HG02938 (cell line): Measurements from ENCODE around the gene TOP2A.

Experiments
- ATAC-seq: cut with Tn5 transposase; IDR thresholded peaks from one replicate; pipeline ENCODE4 v1.9.1; 2021; ENCODE audit warnings: mild to moderate bottlenecking, moderate library complexity; ENCODE audit not compliant: unreplicated experiment

TOP2A gene, protein sequence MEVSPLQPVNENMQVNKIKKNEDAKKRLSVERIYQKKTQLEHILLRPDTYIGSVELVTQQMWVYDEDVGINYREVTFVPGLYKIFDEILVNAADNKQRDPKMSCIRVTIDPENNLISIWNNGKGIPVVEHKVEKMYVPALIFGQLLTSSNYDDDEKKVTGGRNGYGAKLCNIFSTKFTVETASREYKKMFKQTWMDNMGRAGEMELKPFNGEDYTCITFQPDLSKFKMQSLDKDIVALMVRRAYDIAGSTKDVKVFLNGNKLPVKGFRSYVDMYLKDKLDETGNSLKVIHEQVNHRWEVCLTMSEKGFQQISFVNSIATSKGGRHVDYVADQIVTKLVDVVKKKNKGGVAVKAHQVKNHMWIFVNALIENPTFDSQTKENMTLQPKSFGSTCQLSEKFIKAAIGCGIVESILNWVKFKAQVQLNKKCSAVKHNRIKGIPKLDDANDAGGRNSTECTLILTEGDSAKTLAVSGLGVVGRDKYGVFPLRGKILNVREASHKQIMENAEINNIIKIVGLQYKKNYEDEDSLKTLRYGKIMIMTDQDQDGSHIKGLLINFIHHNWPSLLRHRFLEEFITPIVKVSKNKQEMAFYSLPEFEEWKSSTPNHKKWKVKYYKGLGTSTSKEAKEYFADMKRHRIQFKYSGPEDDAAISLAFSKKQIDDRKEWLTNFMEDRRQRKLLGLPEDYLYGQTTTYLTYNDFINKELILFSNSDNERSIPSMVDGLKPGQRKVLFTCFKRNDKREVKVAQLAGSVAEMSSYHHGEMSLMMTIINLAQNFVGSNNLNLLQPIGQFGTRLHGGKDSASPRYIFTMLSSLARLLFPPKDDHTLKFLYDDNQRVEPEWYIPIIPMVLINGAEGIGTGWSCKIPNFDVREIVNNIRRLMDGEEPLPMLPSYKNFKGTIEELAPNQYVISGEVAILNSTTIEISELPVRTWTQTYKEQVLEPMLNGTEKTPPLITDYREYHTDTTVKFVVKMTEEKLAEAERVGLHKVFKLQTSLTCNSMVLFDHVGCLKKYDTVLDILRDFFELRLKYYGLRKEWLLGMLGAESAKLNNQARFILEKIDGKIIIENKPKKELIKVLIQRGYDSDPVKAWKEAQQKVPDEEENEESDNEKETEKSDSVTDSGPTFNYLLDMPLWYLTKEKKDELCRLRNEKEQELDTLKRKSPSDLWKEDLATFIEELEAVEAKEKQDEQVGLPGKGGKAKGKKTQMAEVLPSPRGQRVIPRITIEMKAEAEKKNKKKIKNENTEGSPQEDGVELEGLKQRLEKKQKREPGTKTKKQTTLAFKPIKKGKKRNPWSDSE (N-terminal part only)

DNA sequence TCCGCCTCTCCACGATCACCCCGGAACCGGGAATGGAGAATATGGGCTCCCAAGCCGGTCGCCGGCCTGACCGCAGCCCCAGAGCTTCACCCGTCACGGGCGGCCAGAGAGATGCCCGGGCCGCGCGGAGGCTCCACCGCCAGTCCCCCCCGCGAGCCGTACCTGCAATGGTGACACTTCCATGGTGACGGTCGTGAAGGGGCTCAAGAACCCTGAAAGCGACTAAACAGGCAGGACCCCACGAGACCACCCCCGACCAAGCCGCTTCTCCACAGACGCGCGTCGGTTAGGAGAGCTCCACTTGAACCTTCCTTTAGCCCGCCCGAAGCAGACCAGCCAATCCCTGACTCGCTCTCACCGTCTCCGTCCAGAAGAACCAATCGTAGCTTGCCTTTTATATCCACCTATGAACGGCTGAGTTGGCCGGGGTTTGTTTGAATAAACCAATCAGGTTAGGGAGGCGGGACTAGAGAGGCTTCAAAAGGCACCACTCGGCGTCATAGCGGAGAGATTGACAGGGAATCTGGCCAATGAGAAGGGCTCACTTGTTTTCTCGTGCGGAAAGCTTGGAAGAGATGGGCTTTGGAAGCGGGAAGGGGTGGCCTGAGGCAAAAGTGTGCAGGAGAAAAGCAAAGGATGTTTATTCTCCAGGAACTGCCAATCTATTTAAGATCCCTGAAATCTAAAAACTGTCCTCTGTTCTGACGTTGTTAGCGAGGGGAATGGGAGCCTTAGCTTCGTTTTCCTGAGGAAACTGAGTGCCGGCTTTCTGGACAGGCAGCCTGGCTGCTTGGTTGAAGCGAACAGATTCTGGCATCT, at the start of gene TOP2A:
Gene TOP2A, minus strand, starts transcription at position 288 of the 819 bp plus-strand sequence. Its CDS starts 105 bp downstream, at position 183.
- ATAC-seq, result peak; percentile 98

DNA sequence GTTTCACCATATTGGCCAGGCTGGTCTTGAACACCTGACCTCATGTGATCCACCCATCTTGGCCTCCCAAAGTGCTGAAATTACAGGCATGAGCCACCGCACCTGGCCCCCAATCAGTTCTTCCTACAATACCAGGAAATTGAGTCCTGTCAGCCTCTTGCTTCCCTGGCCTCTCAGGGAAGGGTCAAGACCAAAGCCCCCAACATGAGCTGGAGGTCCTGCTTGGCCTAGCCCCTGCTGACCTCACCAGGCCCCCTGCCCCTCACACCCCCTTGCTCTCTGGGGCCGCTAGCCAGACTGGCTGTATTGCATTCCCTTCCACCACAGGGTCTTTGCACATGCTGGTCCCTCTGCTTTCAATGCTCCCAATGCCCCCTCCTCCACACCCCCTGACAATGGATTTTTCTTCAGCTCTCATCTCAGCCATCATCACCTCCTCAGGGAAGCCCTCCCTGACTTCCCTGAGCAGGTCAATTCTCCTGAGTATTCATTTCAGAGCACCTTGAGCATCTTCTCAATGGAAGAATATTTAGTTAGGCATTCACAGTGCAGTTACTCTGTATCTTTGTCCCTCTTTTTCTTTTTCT, 49.7 kb upstream of the TOP2A start:
- no peak for ATAC-seq

DNA sequence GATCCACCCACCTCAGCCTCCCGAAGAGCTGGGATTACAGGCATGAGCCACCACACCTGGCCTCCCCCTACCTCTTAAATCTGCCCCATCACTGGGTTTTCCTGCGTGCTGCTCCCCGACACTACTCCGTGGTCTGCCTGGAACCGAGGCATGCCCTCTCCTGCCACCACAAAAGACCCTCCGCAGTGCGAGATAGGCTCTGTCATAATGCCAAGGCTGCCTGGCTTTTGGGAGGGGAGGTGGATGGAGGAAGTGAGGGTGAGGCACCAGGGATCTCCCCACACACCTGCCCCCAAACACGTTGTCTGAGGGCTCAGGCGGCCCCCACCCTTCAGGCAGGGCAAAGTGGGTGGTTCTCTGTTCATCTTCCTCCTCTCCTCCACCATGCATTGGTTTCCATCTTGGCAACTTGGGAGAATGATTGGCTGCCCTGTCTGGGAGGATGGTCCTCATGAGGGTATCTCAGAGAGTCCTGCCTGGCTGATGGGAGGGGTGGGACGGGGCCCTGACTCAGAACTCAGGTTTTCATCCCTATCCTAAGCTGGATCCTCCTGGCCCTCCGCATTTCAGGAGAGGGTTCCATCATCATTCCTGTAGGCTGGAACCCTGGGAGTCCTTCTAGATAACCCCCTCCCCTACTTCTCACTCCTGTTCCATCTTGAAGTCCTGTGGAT, 48.7 kb upstream of the TOP2A start:
- ATAC-seq, result no peak

DNA sequence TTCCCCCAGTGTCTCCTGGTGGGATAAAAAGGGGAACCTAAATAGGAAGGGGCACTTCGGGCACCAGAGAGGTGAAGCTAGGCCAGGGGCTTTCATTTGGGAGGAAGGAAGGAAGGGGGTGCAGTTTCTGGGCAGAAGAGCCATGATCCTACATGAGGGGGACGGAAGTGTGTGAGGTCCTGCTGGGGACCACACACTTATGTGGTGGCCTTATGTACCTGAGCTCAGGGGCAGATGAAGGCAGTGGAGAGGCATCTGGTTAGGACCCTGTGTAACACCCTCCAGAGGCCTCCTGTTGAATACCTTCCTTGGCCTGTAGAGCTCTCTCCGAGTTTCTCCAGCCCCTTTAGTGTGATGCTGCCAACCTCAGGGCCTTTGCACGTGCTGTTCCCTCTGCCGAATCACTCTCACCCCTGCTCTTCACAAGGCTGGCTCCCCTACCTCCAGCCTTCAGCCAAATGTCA, 46.7 kb upstream of the TOP2A start:
- ATAC-seq, result no peak

DNA sequence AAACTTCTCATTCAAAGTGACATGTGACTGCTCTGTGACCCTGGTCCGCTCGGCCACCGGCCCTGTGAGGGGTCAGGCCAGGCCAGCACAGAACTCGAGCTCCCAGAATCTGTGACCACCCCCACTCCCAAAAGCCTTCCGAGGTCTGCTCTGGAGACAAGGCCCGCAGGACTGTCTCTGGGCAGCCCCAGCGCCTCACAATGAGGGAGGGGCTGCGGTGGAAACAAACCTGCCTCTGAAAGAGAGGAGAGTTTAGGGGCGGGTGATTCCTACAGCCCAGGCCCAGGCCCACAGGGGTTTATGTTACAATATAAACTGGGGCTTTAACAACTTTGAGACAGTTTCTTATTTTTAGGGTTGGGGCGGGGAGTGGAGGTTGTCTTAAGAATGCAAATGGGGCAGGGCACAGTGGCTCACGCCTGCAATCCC, 45.4 kb upstream of the TOP2A start:
- no peak for ATAC-seq

DNA sequence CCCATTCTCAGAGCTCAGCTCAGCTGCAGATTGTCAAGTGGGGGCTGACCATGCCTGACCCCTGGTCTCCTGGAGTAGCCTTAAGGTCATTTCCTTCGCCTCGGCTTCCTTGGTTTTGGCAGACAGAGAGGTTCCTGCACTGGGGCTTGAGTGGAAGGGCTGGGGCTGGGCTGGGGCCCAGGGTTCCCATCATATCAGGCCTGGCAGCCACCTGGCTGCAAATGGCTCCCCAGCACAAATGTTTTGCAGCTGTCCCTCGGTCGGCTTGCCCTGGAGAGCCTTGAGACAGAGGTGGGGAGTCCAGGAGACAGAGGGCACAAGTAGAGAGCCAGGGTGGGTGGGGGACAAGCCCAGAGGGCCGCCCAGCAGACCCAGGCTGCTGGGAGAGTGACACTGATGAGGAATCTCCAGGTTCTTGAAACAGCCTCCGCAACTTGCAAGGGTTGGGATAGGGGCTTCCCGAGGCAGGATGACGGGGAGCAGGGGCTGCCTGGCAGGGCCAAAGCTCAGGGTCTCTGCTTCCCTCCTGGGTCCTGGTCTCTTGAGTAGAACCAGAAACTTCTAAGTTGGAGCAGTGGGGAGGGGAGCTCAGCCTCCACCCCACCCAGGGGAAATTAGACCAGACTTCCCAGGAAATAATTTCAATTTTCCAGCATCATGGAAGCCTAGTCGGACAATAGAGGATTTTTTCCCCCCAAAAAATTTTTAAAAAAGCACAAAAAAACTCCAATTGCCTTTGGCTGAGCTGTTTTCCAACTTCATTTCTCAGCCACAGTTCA, 44.8 kb upstream of the TOP2A start:
- ATAC-seq, result no peak

DNA sequence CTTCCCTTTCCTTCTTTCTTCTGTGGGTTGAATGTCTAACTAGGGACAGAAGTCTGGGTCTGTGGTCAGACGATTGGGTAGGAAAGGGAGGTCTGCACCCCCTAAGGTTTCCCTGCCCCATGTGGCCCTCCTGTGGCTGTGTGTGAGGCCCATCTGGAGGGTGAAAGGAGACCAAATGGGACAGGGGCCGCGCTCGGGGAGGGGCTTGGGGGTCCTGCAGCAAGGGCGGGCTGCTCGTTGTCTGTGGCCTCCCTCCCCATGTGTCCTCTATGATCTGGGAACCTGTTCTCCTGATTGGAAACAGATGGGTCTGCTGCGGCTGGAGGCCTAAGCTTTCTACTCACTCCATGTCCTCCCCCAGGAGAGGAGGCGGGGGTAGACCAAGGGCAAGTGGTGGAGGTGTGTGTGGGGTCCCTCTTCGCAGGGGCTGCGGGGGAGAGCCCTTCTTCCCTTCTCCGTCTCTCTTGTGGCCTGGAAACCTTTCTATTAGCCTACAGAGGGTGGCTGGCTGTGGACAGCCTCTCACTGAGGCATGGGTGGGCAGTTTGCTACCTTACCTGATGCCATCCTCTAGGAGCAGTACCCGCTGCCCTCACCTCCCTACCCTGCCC, 44.1 kb upstream of the TOP2A start:
- no peak for ATAC-seq

DNA sequence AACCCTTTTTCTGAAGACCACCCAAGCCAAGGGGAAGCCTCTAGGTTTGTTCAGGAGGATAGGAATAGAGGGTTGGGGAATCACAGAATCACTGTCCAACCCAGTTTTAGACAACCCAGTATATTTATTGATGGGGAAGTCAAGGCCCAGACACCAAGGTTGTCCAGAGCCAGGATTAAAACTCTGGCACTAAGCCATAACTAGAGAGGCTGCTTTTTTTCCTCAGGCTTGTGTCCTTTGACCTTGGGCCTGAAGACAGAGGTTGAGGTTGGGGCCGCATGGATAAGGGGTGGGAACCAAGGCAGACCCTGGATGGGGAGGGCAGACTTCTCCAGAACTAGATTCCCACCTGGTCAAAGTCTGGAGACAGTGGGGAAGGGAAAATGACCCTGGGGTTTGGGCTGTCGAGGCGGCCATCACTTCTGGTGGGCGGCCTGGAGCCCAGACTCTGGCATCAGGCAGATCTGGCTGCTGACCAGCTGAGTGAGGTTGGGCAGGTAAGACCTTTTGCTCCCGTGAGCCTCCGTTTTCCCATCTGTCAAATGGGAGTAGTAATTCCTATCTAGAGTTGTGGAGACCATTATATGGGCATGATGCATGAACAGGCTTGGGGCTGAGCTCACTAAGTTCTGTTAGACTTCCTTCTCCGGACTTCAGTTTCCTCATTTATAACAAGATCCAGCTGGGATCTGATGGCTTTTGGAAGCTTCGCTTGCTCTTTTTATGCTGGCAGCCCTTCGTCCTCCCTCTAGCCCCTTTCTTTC, 43.5 kb upstream of the TOP2A start:
- ATAC-seq, result no peak

DNA sequence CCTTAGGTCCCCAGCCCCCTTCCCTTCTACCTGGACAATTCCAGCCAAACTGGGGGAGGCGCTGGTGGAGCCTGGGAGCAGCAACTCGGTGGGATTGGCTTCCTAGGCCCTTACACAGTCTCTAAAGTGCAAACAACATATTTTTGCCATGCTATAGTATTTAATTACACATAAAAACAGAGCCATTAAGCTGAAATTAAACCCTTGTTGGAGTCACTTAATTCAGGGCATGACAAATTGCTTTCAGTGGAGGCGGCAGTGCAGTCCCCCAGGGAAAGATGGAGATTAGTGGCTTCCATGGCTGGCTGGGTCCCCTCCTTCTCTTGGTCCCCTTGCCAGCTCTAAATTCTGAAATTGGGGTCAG, 42.9 kb upstream of the TOP2A start:
- no peak for ATAC-seq

DNA sequence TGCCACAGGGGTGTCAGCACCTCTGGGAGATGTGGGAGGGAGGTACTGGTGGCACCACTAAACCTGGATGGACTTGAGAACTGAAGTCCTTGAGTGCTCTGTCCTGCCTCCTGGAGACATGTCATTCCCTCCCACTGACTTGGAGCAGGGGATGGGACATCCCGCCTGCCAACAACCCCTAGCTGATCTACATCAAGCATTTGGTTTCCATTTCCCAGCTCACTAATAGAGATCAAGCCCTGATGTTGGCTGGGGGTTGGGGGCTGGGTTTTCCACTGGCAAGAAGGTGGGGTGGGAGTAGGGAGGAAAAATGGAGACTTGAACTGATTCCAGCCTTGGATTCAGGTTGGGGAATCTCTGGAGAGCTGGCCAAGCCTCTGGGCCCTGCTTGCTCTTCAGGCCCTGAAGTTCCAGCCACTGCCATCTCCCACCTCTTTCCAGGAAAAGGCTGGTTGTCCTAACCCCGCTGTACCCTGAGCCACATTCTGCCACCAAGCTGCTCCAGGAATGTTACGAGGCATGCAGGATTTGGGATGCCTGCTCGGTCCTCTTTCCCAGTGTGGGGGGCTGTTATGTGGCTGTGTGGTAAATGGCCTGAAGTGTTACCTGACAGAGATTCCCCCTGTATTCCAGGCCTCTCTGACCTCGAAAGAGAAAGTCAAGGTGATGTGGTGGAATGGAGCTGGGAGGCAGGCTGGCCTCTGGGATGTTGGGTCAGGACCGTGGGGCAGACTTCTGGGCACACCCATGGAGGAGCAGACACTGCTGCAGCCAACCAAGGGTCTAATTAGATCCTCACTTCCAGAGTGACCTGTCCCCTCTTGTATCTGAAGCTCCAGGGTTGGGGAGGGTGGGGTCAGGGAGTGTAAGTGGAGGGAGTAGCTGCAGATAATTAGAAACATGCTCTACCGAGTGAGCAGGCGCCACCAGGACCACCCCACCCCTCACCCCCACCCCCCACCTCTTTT, 42.2 kb upstream of the TOP2A start:
- no peak for ATAC-seq

DNA sequence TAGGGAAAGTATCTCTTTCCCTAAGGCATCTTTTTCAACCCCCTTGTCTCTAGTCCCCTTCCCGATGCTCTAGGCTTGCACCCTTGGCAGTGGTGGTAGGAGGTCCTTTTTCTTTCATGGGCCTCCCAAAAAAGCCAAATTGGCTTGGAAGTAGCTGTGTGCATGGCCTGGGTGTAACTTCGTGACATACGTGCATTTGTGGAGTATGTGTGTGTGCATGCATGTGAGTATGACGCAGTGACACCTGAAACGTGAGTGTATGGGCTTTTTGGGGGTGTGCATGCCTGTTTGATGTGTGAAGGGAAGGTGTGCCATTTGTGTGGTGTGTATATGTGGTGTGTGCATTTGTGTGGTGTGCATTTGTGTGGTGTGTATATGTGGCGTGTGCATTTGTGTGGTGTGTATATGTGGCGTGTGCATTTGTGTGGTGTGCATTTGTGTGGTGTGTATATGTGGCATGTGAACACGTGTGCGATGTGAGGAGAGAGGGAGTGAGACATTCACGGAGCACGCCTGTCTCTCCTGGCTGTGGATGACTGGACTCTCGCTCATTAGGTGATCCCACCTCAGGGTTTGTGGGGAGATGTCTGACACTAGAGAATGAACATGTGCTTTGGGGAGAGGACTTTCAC, 41.3 kb upstream of the TOP2A start:
- ATAC-seq, result no peak

DNA sequence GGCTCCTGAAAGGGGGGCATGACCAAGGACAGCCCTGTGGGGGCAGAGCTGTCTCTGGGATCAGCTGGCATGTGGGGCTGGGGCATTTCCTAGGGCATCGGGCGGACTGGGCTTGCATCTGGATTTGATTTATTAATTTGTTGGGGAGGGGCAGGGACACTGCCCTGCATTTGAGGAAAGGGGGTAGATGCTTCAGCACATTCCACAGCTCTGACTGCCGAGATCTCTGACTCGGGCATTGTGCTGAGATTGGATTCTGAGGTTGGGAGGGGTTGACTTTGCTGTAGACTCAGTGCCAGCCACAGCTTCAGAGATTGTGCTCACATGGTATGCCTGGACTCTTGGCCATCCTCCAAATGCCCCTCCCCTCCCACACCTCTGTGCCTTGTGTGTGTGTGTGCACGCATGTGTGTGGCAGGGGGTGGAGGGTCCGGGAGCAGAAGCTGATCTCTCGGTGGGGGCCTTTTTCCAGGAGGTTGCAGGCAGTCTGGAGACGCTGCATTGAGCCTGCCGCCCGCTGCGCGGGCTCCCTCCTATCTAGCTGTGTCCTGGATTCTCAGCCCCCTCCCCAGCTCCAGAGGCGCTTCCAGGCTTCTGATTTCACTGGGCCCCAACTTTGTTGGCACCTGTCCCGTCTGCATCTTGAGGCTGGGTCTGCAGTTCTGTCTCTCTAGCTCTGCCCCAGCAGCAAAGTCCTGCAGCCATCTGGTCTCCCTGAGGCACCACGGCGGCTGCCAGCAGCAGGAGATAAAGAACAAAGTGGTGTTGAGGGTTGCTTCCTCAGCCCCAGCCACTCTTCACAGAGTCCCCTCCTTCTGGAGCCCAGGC, 40.5 kb upstream of the TOP2A start:
- ATAC-seq, result no peak

DNA sequence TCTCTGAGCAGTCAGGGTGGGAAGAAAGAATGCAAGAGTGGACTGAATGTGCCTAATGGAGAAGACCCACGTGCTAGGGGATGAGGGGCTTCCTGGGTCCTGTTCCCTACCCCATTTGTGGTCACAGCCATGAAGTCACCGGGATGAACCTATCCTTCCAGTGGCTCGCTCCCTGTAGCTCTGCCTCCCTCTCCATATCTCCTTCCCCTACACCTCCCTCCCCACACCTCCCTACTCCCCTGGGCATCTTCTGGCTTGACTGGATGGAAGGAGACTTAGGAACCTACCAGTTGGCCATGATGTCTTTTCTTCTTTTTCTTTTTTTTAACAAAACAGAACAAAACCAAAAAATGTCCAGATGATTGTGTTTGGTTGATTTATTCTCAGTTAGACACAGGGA, 39.7 kb upstream of the TOP2A start:
- ATAC-seq, result no peak

DNA sequence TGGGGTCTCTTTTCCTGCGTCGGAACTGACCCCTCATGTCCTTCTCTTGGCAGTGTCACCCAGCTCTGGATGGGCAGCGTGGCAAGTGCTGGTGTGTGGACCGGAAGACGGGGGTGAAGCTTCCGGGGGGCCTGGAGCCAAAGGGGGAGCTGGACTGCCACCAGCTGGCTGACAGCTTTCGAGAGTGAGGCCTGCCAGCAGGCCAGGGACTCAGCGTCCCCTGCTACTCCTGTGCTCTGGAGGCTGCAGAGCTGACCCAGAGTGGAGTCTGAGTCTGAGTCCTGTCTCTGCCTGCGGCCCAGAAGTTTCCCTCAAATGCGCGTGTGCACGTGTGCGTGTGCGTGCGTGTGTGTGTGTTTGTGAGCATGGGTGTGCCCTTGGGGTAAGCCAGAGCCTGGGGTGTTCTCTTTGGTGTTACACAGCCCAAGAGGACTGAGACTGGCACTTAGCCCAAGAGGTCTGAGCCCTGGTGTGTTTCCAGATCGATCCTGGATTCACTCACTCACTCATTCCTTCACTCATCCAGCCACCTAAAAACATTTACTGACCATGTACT, 38.8 kb upstream of the TOP2A start:
- ATAC-seq, result no peak

DNA sequence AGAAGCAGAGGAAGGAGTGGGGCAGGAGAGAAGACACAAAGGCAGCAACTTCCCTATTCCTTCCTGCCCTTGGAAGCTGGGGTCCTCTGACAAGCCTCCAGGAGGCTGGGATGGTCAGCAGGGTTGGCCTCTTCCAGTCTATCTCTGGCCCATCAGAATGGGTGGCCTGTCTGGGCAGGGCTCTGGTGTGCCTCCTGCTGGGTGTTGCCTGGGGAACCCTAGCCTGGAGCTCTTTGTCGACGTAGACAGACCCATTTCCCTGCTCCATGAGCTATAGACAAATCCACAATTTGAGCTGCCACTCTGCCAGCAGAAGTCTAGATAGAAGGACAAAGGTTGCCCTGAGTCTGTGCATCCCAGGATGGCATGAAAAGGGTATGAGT, 36.9 kb upstream of the TOP2A start:
- no peak for ATAC-seq
